Ramos (cell line): Measurements from ENCODE around the gene MVB12B.

Experiments used
- in situ Hi-C: fragments of 300-500 bp; cut with MboI; formaldehyde crosslinking; loops from one replicate; pipeline ENCODE4 v1.14.3; 2022; ENCODE audit warnings: low sequenced_read_pairs; ENCODE audit not compliant: unreplicated experiment

MVB12B gene

GRCh38 chr9:126440940-126441339 is 114.3 kb downstream of the MVB12B start:
- in situ Hi-C loops: no loop called here

GRCh38 chr9:126442636-126443035 is 116.0 kb downstream of the MVB12B start:
- in situ Hi-C loops: no loop called here

GRCh38 chr9:126443144-126443543 is 116.5 kb downstream of the MVB12B start:
- in situ Hi-C loops: no loop called here

GRCh38 chr9:126448136-126448535 is 121.5 kb downstream of the MVB12B start:
- in situ Hi-C loops: no loop called here

- in situ Hi-C loops: no loop called here
These were observed 122.4 kb downstream of the MVB12B start for GRCh38 chr9:126448865-126449577.

GRCh38 chr9:126449725-126450667 is 123.4 kb downstream of the MVB12B start:
- in situ Hi-C loops: no loop called here

- in situ Hi-C loops: no loop called here
These were observed 124.1 kb downstream of the MVB12B start for GRCh38 chr9:126450668-126451205.

- in situ Hi-C loops: no loop called here
These were observed 124.8 kb downstream of the MVB12B start for GRCh38 chr9:126451316-126451885.

- in situ Hi-C loops: no loop called here
These were observed 125.5 kb downstream of the MVB12B start for GRCh38 chr9:126452106-126452505.

GRCh38 chr9:126453156-126453963 is 126.7 kb downstream of the MVB12B start:
- in situ Hi-C loops: no loop called here

GRCh38 chr9:126454215-126454614 is 127.6 kb downstream of the MVB12B start:
- in situ Hi-C loops: no loop called here

GRCh38 chr9:126454795-126455194 is 128.2 kb downstream of the MVB12B start:
- in situ Hi-C loops: no loop called here

- in situ Hi-C loops: no loop called here
These were observed 130.0 kb downstream of the MVB12B start for GRCh38 chr9:126456441-126457174.

- in situ Hi-C loops: no loop called here
These were observed 130.5 kb downstream of the MVB12B start for GRCh38 chr9:126457175-126457547.

GRCh38 chr9:126457890-126458289 is 131.3 kb downstream of the MVB12B start:
- in situ Hi-C loops: no loop called here

GRCh38 chr9:126459126-126459525 is 132.5 kb downstream of the MVB12B start:
- in situ Hi-C loops: no loop called here

GRCh38 chr9:126459546-126459945 is 132.9 kb downstream of the MVB12B start:
- in situ Hi-C loops: no loop called here

- in situ Hi-C loops: no loop called here
These were observed 133.6 kb downstream of the MVB12B start for GRCh38 chr9:126459965-126460843.
